ENCODE results near the gene KRTAP9-2.
"Not testable (repeated sequence)": the region's sequence is repeated elsewhere in the genome, so short reads cannot be mapped to it uniquely, and the experiment has no call there.

KRTAP9-2 gene

DNA sequence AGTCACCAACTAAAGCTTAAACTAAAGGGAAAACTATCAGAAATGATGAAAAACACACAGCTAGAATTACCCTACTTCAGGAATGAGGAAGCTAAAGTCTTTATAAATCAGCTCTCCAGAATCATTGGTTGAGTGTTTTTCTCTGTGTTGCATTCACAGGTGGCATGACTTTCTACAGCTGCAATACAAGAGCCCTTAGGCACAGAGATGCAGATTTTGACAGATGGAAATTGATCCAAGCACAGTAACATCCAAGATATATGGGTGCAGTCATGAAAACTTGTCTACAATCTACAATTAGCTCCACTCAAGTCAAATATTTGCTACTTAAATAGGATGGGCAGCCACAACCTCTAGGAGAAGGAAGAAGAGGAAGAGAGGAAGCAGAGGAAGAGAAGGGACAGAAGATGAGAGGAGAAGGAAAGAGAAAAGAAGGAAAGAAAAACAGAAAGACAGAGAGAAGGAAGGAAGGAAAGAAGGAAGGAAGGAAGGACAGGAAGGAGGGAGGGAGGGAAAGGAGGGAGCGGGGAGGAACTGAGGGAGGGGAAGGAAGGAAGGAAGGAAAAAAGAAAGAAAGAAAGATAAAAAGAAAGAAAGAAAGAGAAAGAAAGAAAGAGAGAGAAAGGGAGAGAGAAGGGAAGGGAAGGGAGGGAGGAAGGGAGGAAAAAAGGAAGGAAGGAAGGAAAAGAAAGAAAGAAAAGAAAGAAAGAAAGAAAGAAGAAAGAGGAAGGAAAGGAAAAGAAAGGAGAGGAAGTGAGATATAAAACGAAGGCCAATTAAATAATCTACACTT, 20.7 kb downstream of the KRTAP9-2 start:
- not testable (repeated sequence) for H3K9ac ChIP-seq (ENCODE audit: low read length); H3K4me1 ChIP-seq (ENCODE audit: insufficient read depth, low read length); H3K36me3 ChIP-seq (ENCODE audit: insufficient read depth, low read length); H3K9me3 ChIP-seq (ENCODE audit: low read length); H3K27ac ChIP-seq (ENCODE audit: low read depth, low read length); H3K27me3 ChIP-seq (ENCODE audit: control insufficient read depth in 1 of 2, insufficient read depth in 2 of 2, low read length in 2 of 2); H3K4me3 ChIP-seq (ENCODE audit: low read depth in 1 of 2, low read length in 2 of 2)

DNA sequence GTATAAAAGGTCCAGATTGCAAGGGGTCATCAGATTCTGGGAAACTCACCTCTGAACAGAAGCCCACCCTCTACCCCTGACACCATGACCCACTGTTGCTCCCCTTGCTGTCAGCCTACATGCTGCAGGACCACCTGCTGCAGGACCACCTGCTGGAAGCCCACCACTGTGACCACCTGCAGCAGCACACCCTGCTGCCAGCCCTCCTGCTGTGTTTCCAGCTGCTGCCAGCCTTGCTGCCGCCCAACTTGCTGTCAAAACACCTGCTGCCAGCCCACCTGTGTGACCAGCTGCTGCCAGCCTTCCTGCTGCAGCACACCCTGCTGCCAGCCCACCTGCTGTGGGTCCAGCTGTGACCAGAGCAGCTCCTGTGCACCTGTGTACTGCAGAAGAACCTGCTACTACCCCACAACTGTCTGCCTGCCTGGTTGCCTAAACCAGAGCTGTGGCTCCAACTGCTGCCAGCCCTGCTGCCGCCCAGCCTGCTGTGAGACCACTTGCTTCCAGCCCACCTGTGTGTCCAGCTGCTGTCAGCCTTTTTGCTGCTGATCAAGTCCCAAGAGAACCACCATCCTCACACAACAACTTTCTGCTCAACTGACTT, 23.3 kb downstream of the KRTAP9-2 start, which contains the start of gene KRTAP9-4:
Gene KRTAP9-4, plus strand, starts transcription at position 51 of the 604 bp plus-strand sequence. Its CDS starts 34 bp downstream, at position 85.
- H3K27me3 ChIP-seq (ENCODE audit: control insufficient read depth in 1 of 2, insufficient read depth in 2 of 2, low read length in 2 of 2); H3K9me3 ChIP-seq (ENCODE audit: low read length); H3K9ac ChIP-seq (ENCODE audit: low read length); H3K4me3 ChIP-seq (ENCODE audit: low read depth in 1 of 2, low read length in 2 of 2); H3K4me1 ChIP-seq (ENCODE audit: insufficient read depth, low read length); H3K36me3 ChIP-seq (ENCODE audit: insufficient read depth, low read length); H3K27ac ChIP-seq (ENCODE audit: low read depth, low read length): not testable (repeated sequence)

DNA sequence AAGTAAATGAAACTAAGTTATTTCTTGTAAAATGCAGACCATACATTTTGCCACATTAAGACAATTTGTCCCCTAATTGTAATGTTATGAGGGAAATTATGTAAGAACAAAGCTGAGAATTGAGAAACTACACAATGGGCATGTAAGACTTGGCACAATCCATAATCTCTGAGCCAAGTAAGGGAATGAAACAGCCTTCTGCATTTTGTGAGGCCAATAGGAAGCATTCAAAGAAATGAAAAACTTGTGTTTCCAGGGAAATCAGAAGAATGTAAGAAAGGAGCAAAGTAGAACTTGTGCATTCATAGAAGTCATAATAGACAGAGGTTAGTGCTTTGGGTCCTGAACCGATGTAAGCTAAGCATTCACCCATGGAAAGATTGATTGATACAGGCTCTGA, 24.8 kb downstream of the KRTAP9-2 start:
- Histone ChIP-seq H3K27ac (ENCODE audit: low read depth, low read length) (no peak overlapping the region), H3K9ac (ENCODE audit: low read length) (no peak overlapping the region), H3K36me3 (ENCODE audit: insufficient read depth, low read length) (no peaks in the 10 kb centered on the region), H3K27me3 (ENCODE audit: control insufficient read depth in 1 of 2, insufficient read depth in 2 of 2, low read length in 2 of 2) (no peaks in the 10 kb centered on the region), H3K4me3 (ENCODE audit: low read depth in 1 of 2, low read length in 2 of 2) (no peak overlapping the region), H3K9me3 (ENCODE audit: low read length) (no peaks in the 10 kb centered on the region), H3K4me1 (ENCODE audit: insufficient read depth, low read length) (no peaks in the 10 kb centered on the region)

DNA sequence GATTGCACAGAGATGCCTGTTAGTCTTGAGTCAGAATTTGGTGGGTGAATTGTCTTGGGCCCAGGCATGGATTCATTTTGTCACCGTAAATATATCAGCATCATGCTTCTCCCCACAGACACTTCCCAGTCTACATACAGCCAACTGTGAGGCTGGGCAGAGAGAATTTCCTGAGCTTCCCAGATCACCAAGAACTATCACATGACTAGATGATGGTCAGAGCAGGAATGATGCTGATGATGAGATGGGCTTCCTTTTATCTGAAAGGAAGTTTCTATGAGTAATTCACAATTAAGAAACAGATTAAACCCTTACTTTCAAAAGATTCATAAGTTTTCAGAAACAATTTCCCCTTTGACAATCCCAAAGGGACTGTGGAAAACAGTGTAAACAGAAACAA, 28.4 kb downstream of the KRTAP9-2 start:
- no peak overlapping the region for H3K27ac ChIP-seq (ENCODE audit: low read depth, low read length)
- H3K36me3 ChIP-seq (ENCODE audit: insufficient read depth, low read length), result no peaks in the 10 kb centered on the region
- H3K27me3 ChIP-seq (ENCODE audit: control insufficient read depth in 1 of 2, insufficient read depth in 2 of 2, low read length in 2 of 2), result no peaks in the 10 kb centered on the region
- H3K4me3 ChIP-seq (ENCODE audit: low read depth in 1 of 2, low read length in 2 of 2), result no peak overlapping the region
- H3K9me3 ChIP-seq (ENCODE audit: low read length), result no peaks in the 10 kb centered on the region
- no peaks in the 10 kb centered on the region for H3K4me1 ChIP-seq (ENCODE audit: insufficient read depth, low read length)
- H3K9ac ChIP-seq (ENCODE audit: low read length), result no peak overlapping the region

DNA sequence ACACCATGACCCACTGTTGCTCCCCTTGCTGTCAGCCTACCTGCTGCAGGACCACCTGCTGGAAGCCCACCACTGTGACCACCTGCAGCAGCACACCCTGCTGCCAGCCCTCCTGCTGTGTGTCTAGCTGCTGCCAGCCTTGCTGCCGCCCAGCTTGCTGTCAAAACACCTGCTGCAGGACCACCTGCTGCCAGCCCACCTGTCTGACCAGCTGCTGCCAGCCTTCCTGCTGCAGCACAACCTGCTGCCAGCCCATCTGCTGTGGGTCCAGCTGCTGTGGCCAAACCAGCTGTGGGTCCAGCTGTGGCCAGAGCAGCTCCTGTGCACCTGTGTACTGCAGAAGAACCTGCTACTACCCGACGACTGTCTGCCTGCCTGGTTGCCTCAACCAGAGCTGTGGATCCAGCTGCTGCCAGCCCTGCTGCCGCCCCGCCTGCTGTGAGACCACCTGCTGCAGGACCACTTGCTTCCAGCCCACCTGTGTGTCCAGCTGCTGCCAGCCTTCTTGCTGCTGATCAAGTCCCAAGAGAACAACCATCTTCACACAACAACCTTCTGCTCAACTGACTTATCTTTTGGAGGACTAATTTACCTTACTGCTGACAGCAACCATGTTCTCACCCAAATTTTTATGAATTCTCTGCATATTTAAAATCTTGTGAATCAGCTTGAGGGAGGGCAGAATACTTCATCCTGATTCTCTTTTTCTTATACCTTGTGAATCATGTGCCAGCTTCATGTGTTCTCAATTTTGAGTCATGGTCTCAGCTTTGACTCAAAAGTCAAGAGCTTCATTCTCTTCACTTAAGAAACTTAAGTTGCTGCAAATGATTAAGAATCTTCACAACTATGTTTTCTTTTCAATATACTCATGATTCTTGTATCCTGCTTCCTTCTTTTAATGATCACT, 29.2 kb downstream of the KRTAP9-2 start, which contains the start of gene KRTAP9-9:
Gene KRTAP9-9, plus strand, starts transcription at position 4 of the 910 bp plus-strand sequence.
- not testable (repeated sequence) for H3K27ac ChIP-seq (ENCODE audit: low read depth, low read length); H3K27me3 ChIP-seq (ENCODE audit: control insufficient read depth in 1 of 2, insufficient read depth in 2 of 2, low read length in 2 of 2); H3K36me3 ChIP-seq (ENCODE audit: insufficient read depth, low read length); H3K9me3 ChIP-seq (ENCODE audit: low read length); H3K9ac ChIP-seq (ENCODE audit: low read length); H3K4me3 ChIP-seq (ENCODE audit: low read depth in 1 of 2, low read length in 2 of 2); H3K4me1 ChIP-seq (ENCODE audit: insufficient read depth, low read length)

DNA sequence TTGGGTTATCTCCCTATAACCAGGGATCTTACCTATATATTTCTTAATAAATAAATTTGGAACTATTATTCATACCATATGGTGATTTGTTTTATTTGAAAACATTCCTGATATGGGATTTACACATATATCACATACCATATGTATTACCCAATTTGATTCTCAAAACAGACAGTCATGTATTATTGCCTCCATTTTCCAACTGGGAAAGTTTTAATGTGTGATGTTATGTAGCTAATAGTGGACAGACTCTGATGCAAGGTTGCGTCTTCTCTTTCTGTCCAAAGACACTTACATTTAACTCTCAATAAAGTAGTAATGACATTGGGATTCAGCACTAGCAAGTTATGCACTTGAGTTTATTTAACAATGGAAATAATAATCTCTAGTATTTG, 29.8 kb downstream of the KRTAP9-2 start:
- H3K4me1 ChIP-seq (ENCODE audit: insufficient read depth, low read length), result no peaks in the 10 kb centered on the region
- H3K27ac ChIP-seq (ENCODE audit: low read depth, low read length), result no peak overlapping the region
- H3K9ac ChIP-seq (ENCODE audit: low read length), result no peak overlapping the region
- no peaks in the 10 kb centered on the region for H3K9me3 ChIP-seq (ENCODE audit: low read length)
- H3K4me3 ChIP-seq (ENCODE audit: low read depth in 1 of 2, low read length in 2 of 2), result no peak overlapping the region
- H3K27me3 ChIP-seq (ENCODE audit: control insufficient read depth in 1 of 2, insufficient read depth in 2 of 2, low read length in 2 of 2), result no peaks in the 10 kb centered on the region
- no peaks in the 10 kb centered on the region for H3K36me3 ChIP-seq (ENCODE audit: insufficient read depth, low read length)

DNA sequence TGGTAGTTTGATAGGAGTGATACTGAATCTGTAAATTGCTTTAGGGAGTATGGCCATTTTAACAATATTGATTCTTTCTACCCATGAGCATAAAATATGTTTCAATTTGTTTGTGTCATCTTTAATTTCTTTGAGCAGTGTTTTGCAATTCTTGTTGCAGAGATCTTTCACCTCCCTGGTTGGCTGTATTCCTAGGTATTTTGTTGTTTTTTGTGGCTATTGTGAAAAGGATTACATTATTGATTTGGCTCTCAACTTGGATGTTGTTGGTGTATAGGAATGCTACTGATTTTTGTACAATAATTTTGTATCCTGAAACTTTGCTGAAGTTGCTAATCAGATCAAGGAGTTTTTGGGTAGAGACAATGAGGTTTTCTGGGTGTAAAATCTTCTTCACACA, 32.0 kb downstream of the KRTAP9-2 start:
- Histone ChIP-seq H3K27ac (ENCODE audit: low read depth, low read length) (no peak overlapping the region), H3K4me3 (ENCODE audit: low read depth in 1 of 2, low read length in 2 of 2) (no peak overlapping the region), H3K4me1 (ENCODE audit: insufficient read depth, low read length) (no peaks in the 10 kb centered on the region), H3K27me3 (ENCODE audit: control insufficient read depth in 1 of 2, insufficient read depth in 2 of 2, low read length in 2 of 2) (no peaks in the 10 kb centered on the region), H3K36me3 (ENCODE audit: insufficient read depth, low read length) (no peaks in the 10 kb centered on the region), H3K9ac (ENCODE audit: low read length) (no peak overlapping the region), H3K9me3 (ENCODE audit: low read length) (no peaks in the 10 kb centered on the region)

DNA sequence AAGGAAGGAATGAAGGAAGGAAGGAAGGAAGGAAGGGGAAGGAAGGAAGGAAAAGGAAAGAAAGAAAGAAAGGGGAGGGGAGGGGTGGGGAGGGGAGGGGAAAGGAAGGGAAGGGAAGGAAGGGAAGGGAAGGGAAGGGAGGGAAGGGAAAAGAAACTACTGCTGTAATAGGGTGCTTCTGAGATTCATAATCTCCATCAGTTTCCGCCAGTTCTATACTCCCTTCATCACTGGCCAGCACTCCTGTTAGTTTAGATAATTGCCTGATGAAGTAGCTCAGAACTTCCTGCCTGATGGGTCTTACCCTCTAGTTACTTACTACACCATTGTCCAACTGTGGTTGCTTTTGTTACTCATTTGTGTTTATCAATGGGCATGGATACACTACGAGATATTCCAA, 36.8 kb downstream of the KRTAP9-2 start:
- H3K36me3 ChIP-seq (ENCODE audit: insufficient read depth, low read length), result no peaks in the 10 kb centered on the region
- no peaks in the 10 kb centered on the region for H3K4me1 ChIP-seq (ENCODE audit: insufficient read depth, low read length)
- no peaks in the 10 kb centered on the region for H3K27me3 ChIP-seq (ENCODE audit: control insufficient read depth in 1 of 2, insufficient read depth in 2 of 2, low read length in 2 of 2)
- no peak overlapping the region for H3K4me3 ChIP-seq (ENCODE audit: low read depth in 1 of 2, low read length in 2 of 2)
- H3K27ac ChIP-seq (ENCODE audit: low read depth, low read length), result no peak overlapping the region
- no peak overlapping the region for H3K9ac ChIP-seq (ENCODE audit: low read length)
- no peaks in the 10 kb centered on the region for H3K9me3 ChIP-seq (ENCODE audit: low read length)

DNA sequence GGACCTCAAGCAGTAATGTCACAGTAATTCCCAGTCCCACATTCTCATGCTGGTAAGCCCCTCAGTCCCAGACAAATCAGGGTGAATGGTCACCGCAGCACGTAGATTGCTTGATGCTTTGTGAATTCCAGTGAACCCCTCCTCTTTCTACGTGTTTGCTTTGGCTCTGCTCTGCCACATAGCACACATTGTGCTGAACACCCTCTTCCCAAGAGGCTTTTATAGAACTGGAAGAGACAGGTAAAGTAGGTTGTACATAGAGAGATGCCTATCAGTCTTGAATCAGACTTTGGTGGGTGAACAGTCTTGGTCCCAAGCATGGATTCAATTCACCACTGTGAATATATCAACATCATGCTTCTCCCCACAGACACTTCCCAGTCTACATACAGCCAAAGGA, 38.2 kb downstream of the KRTAP9-2 start:
- H3K9ac ChIP-seq (ENCODE audit: low read length), result no peak overlapping the region
- no peaks in the 10 kb centered on the region for H3K9me3 ChIP-seq (ENCODE audit: low read length)
- H3K27me3 ChIP-seq (ENCODE audit: control insufficient read depth in 1 of 2, insufficient read depth in 2 of 2, low read length in 2 of 2), result no peaks in the 10 kb centered on the region
- no peaks in the 10 kb centered on the region for H3K36me3 ChIP-seq (ENCODE audit: insufficient read depth, low read length)
- H3K4me3 ChIP-seq (ENCODE audit: low read depth in 1 of 2, low read length in 2 of 2), result no peak overlapping the region
- H3K4me1 ChIP-seq (ENCODE audit: insufficient read depth, low read length), result no peaks in the 10 kb centered on the region
- H3K27ac ChIP-seq (ENCODE audit: low read depth, low read length), result no peak overlapping the region

DNA sequence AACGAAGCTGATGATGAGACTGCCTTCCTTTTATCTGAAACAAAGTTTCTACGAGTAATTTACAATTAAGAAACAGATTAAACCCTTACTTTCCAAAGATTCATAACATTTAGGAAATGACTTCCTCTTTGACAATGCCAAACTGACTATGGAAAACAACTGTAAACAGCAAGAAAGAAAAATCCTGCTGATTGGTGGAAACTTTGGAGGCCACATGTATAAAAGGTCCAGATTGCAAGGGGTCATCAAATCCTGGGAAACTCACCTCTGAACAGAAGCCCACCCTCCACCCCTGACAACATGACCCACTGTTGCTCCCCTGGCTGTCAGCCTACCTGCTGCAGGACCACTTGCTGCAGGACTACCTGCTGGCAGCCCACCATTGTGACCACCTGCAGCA, 38.6 kb downstream of the KRTAP9-2 start, which contains the start of gene KRTAP9-6:
Gene KRTAP9-6, plus strand, starts transcription at position 301 of the 400 bp plus-strand sequence. Its CDS starts 0 bp downstream, at position 301.
- H3K27me3 ChIP-seq (ENCODE audit: control insufficient read depth in 1 of 2, insufficient read depth in 2 of 2, low read length in 2 of 2), result no peaks in the 10 kb centered on the region
- H3K27ac ChIP-seq (ENCODE audit: low read depth, low read length), result no peak within 1 kb of the TSS
- H3K9me3 ChIP-seq (ENCODE audit: low read length), result no peaks in the 10 kb centered on the region
- H3K36me3 ChIP-seq (ENCODE audit: insufficient read depth, low read length), result no peaks in the 10 kb centered on the region
- H3K4me1 ChIP-seq (ENCODE audit: insufficient read depth, low read length), result no peaks in the 10 kb centered on the region
- H3K4me3 ChIP-seq (ENCODE audit: low read depth in 1 of 2, low read length in 2 of 2), result no peak within 1 kb of the TSS
- H3K9ac ChIP-seq (ENCODE audit: low read length), result no peak within 1 kb of the TSS

DNA sequence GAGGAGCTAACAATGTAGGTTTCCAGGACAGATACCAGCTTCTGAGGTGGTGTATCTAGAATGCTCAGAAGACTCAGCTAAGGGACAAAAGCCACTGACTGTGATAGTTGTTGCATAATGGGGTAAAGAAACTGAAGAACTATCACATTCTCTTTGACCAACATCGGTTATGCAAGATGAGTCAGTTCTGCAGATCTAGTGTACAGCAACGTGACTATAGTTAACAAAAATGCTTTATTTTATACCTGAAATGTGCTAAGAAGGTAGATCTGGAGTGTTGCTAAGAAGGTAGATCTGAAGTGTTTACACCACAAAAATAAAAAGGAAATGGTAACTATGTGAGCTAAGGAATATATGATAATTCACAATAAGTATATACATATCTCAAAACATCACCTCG, 41.3 kb downstream of the KRTAP9-2 start:
- H3K4me3 ChIP-seq (ENCODE audit: low read depth in 1 of 2, low read length in 2 of 2), result no peak overlapping the region
- no peaks in the 10 kb centered on the region for H3K27me3 ChIP-seq (ENCODE audit: control insufficient read depth in 1 of 2, insufficient read depth in 2 of 2, low read length in 2 of 2)
- H3K9ac ChIP-seq (ENCODE audit: low read length), result no peak overlapping the region
- no peaks in the 10 kb centered on the region for H3K9me3 ChIP-seq (ENCODE audit: low read length)
- no peak overlapping the region for H3K27ac ChIP-seq (ENCODE audit: low read depth, low read length)
- H3K4me1 ChIP-seq (ENCODE audit: insufficient read depth, low read length), result no peaks in the 10 kb centered on the region
- no peaks in the 10 kb centered on the region for H3K36me3 ChIP-seq (ENCODE audit: insufficient read depth, low read length)

Data from muscle layer of colon (tissue), 2 donors.